ENCODE results near the gene IL1RAPL1. TPM values are rescaled to one million over a fixed set of nuclear protein-coding genes. Genes with fewer than 3 reads are reported as not detected.

The IL1RAPL1 gene
- total and polyA plus RNA-seq, 9 of the 15 experiments (the other 6 are each of a cell fraction or from before 2014, with no cell fraction given) = 0.04 to 0.07 (median 0.04) TPM; not detected in 6

- TF ChIP-seq ZBTB33 (CRISPR knock-in tag; IDR thresholded peaks at IDR 0.05) (no peak), GTF2F1 (IDR thresholded peaks at IDR 0.05; ENCODE audit: low read depth, low read length) (no peak), NFXL1 (CRISPR knock-in tag; IDR thresholded peaks at IDR 0.05) (no peak), SIRT6 (IDR thresholded peaks at IDR 0.05; ENCODE audit: low read depth, low read length) (no peak)
Observed at GRCh38 chrX:29775890-29776289, 1188.6 kb downstream of the IL1RAPL1 start (continued).

GRCh38 chrX:29787656-29788055 lies 1200.4 kb downstream of the IL1RAPL1 start:
- ChIA-PET CTCF (ENCODE audit: low intra/inter-chr PET ratio) (no interaction called here), POLR2A (no interaction called here)
- in situ Hi-C loops (cut with MboI) = no loop called here
- H3K9me3 ChIP-seq (replicated peaks; ENCODE audit: control insufficient read depth, insufficient read depth, low read depth, low read length) = no peaks in the 10 kb centered on the region
- no peak for FAIRE-seq
- intact Hi-C loops (cut with micrococcal nuclease) = no loop called here
- no peak overlapping the region for H3K4me2 ChIP-seq (ENCODE audit: insufficient read depth, low read length)
- no peaks in the 10 kb centered on the region for H3K9me1 ChIP-seq (ENCODE audit: control insufficient read depth, insufficient read depth, low read length)
- H2AFZ ChIP-seq (ENCODE audit: low read depth, low read length) = no peak overlapping the region
- no peaks in the 10 kb centered on the region for H3K27me3 ChIP-seq (ENCODE audit: control insufficient read depth in 2 of 2, insufficient read depth in 2 of 2, low read length in 2 of 2)
- BruUV-seq (replicated peaks) = no TSS peak
- no peaks in the 10 kb centered on the region for H3K4me1 ChIP-seq (replicated peaks in 1 of 2; ENCODE audit: control insufficient read depth in 2 of 2, insufficient read depth in 2 of 2, low read length in 2 of 2)
- TF ChIP-seq GTF3C2 (IDR thresholded peaks at IDR 0.05; ENCODE audit: borderline replicate concordance, extremely low read depth, insufficient read length) (no peak), TEAD1 (CRISPR knock-in tag; IDR thresholded peaks at IDR 0.05) (no peak)
- no peak overlapping the region for H3K27ac ChIP-seq (ENCODE audit: extremely low read depth, low read depth, low read length)
- no peak overlapping the region for H3K4me3 ChIP-seq
- H3K36me3 ChIP-seq (ENCODE audit: control insufficient read depth, insufficient read depth, low read length) = no peaks in the 10 kb centered on the region
- no peaks in the 10 kb centered on the region for H4K20me1 ChIP-seq (replicated peaks; ENCODE audit: control insufficient read depth, insufficient read depth, low read length)
- ATAC-seq = no peak
- no peaks in the 10 kb centered on the region for H3K79me2 ChIP-seq (ENCODE audit: control insufficient read depth, insufficient read depth, low read length)
- DNase-seq (ENCODE audit: extremely low read depth in 1 of 4, low spot score in 3 of 4) = no peak
- 0% methylated on average over 2 of the region's 2 CpGs for WGBS (ENCODE audit: insufficient coverage, low coverage, missing lambda C conversion rate)
- H3K9ac ChIP-seq (ENCODE audit: insufficient read depth in 1 of 2, low read depth in 2 of 2, low read length in 2 of 2) = no peak overlapping the region

Data from K562 (cell line).